Stimulated activated CD8-positive, alpha-beta memory T cell treated with anti-CD3 and anti-CD28 coated beads, Interleukin-12 subunit alpha, Interleukin-12 subunit beta, amount 100 ng/mL, for 24 hours (primary cell): Measurements from ENCODE around the gene KRTAP12-3.
"Not testable (repeated sequence)": the region's sequence is repeated elsewhere in the genome, so short reads cannot be mapped to it uniquely, and the experiment has no call there.

Experiments used
- DNase-seq: peaks from one replicate; pipeline ENCODE4 v3.0.0-alpha.2; 2020; ENCODE audit errors: extremely low read depth

KRTAP12-3 gene

DNA sequence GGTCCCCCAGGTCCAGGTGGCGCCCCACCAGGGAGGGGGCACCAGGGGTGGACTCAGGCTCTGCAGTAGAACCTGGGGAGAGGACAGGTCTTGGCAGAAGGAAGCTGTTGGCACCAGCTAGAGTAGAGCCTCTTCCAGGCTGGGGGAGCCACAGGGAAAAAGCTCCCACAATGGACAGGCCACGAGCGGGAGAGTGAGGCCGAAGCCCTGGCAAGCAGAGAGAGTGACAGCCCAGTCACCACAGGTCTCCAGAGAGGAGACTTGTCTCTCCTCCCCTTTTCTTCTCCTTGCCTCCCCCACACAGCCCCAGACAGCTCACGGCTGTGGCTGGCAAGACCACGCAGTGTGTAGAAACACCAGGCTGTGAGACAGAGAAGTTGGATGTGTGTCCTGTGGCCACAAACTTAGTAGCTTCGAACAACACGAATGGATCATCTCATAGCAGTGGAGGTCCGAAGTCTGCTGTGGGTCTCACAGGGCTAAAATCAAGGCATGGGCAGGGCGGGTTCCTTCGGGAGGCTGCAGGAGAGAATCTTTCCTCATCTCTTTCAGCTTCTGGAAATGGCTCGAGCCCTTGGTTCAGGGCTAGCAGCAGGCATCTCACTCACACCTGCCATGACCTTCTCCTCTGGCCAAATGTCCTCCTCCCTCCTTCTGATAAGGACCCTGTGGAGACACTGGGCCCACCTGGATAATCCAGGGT is 6.6 kb upstream of the KRTAP12-3 start:
- no peak for DNase-seq

- DNase-seq, result no peak
Observed at GRCh38 chr21:44653123-44653522, 4.6 kb upstream of the KRTAP12-3 start.

- DNase-seq, result no peak
Observed at GRCh38 chr21:44653656-44654575, 3.8 kb upstream of the KRTAP12-3 start.

DNA sequence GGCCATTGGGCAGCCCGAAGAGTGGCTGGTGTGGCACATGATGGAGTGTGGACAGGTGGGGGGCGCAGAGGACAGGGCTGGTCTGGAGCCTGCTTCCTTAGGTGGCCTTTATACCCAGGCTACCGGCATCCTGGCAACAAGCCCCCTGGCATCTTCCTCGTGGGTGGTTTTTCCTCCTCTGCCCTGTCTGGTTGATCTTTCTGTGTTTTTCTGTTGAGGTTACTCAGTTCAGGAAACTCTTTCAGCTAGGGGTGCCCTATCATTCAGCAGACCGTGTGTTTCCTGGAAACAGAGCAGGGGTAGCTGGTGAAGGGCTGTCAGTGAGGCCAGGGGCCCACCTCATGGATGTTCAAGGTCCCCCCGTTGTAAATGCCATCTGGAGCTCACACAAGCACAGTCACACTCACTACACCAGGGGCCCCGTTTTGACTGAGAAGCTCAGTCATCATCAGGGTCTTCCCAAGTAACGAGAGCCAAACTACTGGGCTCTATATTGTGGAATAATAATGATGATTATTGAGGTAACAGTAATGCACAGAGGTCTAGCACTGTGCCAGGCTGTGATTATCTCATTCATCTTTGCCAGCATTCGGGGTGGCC is 3.1 kb upstream of the KRTAP12-3 start, which contains the start of gene KRTAP12-4:
Gene KRTAP12-4, minus strand, starts transcription at position 84 of the 600 bp plus-strand sequence. Its CDS starts 45 bp downstream, at position 39.
- no peak for DNase-seq

GRCh38 chr21:44656868-44657267 is 864 bp upstream of the KRTAP12-3 start:
- DNase-seq, result no peak

DNA sequence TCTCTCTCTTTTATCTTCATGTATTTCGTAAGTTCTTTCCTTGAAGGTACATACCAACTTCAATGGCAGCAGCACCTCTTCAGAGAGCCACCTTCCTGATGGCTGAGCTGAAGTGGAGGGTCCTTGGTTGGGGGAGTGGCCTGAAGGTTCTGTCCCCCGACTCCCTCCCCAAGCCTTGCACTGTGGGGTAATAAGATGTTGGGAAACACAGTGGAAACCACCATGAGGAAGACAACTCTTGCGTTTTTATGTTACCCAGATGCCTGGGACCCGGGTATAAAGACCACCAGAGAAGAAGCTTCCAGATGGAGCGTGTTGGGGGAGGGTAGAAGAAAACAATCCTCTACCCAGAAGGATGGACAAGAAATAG is 794 bp downstream of the KRTAP12-3 start:
- DNase-seq, result no peak

DNA sequence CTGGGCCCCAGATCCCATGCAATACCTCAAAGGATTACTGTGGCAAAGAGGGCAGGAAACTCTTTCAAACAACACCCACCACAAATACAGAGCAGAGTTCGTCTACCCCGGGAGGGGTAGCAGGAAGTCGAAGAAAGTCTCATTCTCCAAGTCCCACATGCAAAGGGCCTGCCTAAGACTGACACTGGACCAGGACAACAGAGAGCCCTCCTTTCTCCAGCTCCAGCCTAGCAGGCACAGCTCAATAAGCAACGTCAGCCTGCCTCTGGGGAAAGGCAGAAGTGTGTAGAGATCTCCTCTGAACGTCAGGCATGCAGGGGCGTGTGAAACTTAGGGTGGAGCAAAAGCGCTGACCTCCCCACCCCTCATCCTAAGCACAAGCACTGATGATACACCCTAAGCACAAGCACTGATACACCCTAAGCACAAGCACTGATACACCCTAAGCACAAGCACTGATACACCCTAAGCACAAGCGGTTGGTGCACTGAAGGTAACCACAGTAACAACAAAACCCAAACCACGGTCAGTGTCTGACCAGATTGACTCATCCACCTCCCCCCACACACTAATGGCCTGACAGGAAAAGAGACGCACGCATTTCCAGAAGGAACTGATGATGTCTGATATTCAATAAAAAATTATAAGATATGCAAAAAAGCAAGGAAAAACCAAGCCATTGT is 1.3 kb downstream of the KRTAP12-3 start:
- DNase-seq, result no peak

GRCh38 chr21:44661567-44661966 is 3.8 kb downstream of the KRTAP12-3 start:
- DNase-seq, result not testable (repeated sequence)

GRCh38 chr21:44664691-44665090 is 7.0 kb downstream of the KRTAP12-3 start:
- DNase-seq, result no peak

DNA sequence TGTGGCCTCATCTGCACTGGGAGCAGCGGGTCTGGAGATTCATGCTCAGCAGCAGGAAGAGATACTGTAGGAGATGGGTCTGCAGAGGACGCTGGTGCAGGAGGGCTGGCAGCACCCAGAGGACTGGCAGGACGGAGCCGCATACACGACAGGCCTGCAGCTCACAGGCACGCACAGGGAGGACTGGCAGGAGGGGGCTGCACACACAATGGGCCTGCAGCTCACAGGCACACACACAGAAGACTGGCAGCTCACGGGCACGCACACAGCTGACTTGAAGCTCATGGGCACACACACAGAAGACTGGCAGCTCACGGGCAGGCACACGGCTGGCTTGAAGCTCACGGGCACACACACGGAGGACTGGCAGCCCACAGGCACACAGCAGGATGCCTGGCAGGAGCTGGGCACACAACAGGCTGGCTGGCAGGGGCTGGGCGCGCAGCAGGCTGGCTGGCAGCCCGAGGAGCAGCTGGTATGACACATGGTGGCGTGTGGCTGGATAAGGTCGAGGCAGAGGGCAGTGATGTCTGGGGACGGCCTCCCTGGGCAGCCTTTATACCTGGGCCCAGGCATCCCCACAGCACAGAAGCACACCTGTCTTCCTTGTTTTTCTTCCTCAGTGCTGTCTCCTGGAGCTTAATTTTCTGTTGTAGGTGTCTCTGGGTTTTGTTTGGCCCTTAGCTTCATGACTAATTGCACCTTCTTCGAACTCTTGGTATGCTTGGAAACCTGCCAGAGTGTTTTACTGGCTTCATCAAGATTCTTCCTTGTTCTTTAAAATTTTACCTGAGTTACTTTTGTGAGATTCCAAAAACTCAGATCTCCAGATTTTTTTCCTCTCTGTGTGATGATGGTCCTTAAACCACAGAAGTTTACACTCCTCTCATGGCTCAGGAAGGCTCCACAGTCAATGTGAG is 8.9 kb downstream of the KRTAP12-3 start, which contains the start of gene KRTAP12-2:
Gene KRTAP12-2, minus strand, starts transcription at position 527 of the 920 bp plus-strand sequence. Its CDS starts 41 bp downstream, at position 486.
- DNase-seq, result no peak

GRCh38 chr21:44667612-44668011 is 9.9 kb downstream of the KRTAP12-3 start:
- no peak for DNase-seq

DNA sequence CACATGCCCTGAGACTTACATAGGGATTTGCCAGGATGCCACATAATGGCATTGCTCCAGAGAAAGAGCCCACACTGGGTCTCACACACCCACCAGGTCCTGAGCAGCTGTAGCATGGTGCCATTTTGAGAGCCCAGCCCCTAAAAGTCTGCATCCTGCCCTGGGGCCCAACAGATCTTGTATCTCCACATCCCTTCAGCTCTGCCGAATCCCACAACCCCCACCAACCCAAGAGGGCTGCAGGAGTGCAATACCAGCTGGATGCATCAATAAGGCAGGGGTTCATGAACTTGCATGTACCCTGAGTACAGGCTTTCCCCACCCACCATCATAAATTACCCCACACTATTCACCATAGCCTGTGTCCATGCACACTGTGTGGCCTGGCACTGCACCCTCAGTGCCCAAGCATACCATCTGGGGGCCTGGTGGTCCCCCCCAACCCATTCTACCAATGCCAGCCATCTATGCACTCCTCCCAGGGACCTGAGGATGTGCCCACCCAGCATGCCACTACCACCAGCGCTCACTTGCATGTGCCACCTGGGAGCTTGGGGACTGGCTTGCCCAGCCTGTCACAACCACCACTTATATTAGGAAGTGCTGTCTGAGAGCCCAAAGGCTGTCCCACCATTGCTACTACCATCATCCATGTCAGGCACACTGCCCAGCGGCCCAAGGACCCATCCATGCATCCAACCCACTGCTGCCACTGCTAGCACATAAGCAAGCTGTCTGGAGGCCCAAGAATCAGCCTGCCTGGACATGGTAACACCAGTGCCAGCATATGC is 13.1 kb downstream of the KRTAP12-3 start:
- DNase-seq, result no peak

GRCh38 chr21:44671911-44672310 is 14.2 kb downstream of the KRTAP12-3 start:
- DNase-seq, result no peak

DNA sequence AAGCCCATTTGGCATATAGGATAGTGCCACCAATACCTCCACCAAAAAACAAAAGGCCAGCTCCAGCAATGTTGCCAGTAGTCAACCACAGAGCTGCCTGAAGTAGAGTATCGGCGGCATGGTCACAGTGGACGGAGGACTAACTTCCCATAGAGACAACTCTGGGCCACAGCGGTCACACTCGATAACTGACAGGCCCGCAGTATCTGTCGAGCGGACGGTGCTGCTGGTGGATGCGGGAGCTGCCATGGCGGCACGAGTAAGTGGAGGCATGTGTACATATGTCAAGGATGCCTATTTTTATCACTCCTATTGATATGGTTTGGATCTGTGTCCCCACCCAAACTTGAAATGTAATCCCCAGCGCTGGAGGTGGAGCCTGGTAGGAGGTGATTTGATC is 20.1 kb downstream of the KRTAP12-3 start:
- no peak for DNase-seq

GRCh38 chr21:44681152-44681551 is 23.4 kb downstream of the KRTAP12-3 start:
- no peak for DNase-seq

DNA sequence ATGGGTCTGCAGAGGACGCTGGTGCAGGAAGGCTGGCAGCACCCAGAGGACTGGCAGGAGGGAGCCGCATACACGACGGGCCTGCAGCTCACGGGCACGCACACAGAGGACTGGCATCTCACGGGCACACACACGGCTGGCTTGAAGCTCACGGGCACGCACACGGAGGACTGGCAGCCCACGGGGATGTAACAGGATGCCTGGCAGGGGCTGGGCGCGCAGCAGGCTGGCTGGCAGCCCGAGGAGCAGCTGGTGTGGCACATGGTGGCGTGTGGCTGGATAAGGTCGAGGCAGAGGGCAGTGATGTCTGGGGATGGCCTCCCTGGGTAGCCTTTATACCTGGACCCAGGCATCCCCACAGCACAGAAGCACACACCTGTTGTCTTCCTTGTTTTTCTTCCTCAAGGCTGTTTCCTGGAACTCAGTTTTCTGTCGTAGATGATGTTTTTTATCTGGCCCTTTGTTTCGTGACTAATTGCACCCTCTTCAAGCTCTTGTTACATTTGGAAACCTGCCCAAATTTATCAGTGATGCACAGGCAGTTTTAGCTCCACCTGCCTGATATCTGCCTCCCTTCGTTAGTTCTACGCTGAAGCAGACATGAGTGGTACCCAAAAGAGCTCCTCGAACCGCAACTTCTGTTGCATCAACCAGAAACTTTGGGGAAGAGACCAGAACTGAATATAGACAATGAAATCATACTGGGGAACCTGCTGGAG is 24.3 kb downstream of the KRTAP12-3 start, which contains the start of gene KRTAP12-1:
Gene KRTAP12-1, minus strand, starts transcription at position 303 of the 719 bp plus-strand sequence. Its CDS starts 40 bp downstream, at position 263.
- no peak for DNase-seq

DNA sequence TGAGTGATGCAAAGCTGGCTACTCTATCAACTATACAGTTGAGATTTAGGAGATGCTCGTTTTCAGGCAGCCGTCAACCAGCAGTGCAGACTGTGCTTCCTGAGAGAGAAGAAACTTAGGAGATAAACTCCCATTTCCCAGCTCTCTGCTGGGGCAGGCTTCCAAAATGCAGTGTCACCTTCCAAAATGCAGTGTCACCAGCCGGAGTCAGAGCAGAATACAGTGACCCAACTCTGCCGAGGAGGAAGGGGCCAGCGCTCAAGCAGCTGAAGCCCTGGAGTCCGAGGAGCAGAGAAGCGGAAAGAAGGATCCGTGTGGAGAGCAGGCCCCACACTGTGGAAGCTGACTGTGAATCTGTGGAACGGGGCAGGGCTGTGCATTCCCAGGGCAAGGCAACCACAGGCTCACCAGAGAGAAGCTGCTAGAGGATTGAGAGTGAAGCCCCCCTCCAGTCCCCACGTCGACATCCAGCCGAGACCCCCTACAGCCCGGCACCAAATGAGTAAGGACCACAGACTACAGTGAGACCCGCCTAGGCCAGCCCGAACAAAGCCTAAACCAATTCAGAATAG is 24.9 kb downstream of the KRTAP12-3 start:
- DNase-seq, result no peak

GRCh38 chr21:44684077-44684476 is 26.3 kb downstream of the KRTAP12-3 start:
- DNase-seq, result no peak

DNA sequence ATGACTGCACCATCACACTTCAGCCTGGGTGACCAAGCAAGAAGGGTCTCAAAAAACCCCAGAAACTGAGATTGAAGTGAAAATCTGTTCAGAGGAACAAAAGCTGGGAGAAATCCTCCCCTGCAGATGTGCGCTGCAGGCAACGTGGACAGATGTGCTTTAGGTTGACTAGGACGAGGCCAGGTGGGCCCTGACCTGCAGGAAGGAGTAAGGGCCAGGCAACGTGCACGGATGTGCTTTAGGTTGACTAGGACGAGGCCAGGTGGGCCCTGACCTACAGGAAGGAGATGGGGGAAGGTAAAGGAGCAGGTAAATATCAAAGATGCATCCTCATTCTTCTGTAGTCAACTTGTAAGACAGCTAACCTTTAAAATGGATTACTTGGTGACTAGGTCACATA is 26.8 kb downstream of the KRTAP12-3 start:
- no peak for DNase-seq
